GM21825 (cell line): ENCODE results near the gene TP53I13.

Experiments
- ATAC-seq: cut with Tn5 transposase; IDR thresholded peaks from one replicate; pipeline ENCODE4 v1.9.1; 2021; ENCODE audit warnings: mild to moderate bottlenecking, moderate library complexity; ENCODE audit not compliant: unreplicated experiment

TP53I13 gene

DNA sequence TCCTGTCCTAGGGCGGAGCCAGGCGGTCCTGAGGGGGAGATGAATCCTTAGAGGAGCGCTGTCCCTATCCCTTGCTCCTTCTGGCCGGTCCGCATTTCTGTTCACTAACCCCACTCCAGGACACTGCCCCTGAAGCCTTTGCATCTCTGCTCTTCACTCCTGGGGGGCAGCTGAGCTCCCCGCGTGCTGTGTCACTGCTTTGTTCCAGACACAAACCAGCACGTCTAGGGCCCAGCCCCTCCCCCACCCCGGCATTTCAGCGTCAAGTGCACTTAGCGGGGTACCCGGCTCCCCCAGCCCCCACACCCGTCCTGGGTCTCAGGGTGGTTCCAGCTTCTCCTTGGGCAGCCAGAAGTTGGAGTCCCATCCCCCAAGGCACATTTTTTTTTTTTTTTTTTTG lies 45.4 kb downstream of the TP53I13 start:
- ATAC-seq, result no peak

DNA sequence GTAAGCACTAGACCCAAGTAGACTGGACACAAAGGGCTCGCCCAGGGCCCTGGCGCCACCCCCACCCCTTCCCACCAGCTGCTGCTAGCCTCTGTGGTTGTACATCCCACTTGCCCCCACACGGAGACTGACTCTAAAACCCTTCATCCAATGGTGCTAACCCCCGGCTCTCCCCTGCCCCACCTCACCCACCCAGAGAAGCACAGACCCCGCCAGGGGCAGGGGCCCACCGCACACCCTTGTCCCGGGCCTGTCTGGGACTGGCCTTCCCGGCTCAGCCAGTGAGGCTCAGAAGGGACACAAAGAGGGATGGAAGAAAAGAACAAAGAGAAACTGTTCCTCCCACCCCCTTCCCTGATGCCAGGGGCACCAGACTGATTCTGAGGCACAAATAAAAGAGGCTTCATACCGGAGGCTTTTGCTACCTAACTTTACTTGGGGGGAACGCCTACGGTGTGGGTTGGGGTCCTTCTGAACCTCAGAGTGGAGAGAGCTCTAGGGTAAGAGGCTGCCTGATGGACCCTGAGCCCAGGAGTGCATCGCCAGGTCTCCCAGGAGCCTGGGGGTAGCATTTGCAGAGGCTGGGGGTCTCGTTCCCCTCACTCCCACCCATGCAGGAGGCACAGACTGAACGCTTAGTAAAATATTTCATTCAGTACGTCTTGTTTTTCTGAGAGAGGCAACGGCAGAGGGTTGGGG lies 46.0 kb downstream of the TP53I13 start:
- ATAC-seq, result no peak

DNA sequence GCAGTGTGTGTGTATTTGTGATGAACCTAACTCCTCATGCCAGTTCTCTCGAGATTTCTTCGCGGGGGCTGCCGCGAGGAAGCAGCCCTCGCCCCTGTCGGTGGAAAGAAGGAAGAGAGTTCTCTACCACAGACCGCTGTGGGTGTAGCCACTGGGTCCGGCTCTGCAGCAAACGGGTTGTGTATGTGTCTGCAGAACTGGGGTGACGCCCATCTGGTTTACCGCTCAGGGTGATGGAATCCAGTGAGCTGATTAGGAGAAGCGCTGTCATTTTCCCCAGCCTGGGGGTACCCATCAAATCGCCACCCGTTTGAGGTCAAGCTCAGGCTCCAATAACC lies 46.5 kb downstream of the TP53I13 start:
- no peak for ATAC-seq

DNA sequence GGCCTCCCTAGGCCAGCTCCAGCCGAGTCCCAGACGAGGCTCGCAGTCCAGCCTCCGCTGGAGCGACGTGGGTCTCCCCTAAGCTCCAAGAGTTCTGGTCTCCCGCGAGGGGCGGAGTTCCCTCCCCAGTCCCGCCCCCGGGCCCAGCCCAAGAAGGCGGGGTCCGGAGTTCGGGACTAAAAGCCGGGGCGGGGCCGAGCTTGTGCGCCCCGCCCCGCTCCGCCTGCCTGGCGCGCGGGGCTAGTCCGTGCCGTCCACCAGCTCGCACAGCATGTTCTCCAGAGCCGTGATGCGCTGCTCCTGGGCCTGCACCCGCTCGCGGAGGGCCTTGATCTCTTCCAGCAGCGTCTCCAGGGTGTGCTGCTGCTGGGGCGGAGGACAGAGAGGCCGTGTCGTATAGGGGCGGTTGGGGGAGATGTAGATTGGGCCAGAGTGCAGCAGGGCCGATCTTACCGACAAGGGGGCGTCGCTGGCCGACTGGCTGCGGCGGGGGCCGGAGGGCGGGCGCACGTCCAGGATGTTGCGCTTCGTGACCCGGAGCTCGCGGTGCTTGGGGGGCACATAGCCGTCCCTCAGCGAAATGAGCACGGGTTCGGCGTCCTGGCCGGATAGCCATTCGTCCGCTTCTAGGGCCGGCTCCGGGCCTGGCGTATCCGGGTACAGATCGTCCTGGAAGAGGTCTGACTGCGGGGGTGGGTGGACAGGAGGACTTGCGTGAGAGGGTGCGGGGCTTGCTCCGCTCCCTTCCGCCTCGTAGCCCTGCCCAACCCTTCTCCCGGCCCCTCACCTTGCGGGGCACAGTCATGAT lies 47.2 kb downstream of the TP53I13 start:
- ATAC-seq, result peak; percentile 50

DNA sequence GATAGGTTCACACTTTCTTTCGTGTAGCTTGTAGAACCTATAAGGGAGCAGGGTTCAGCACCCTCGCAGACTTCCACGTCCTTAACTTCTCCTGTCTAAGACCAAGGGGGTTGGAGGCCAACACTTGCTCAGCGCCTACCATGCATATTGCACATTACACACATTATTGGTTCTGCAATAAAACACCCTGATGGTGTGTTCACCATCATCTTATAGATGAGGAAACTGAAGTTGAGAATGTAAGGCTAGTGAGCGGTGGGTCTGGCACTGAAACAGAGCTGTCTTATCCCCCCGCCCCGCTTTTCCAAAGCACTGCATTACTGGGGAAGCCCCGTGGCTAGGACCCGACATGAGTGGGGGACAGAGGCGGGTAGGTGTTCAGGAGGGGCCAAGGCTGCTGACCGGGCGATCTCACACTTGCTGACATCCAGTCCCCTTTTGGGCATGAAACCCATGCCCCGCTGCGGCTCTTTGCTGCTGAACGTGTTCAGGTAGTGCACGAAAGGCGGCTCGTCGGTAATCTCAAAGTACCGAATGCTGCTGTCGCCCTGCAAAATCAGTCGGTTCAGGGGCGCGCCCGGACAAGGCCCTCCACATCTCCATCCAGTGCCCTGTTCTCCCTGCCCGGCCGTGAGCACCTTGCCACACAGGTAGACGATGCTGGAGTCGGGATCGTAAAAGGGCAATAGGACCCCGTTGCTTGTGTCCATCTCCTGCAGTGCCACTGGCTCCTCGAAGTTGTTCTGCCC lies 48.0 kb downstream of the TP53I13 start:
- no peak for ATAC-seq

DNA sequence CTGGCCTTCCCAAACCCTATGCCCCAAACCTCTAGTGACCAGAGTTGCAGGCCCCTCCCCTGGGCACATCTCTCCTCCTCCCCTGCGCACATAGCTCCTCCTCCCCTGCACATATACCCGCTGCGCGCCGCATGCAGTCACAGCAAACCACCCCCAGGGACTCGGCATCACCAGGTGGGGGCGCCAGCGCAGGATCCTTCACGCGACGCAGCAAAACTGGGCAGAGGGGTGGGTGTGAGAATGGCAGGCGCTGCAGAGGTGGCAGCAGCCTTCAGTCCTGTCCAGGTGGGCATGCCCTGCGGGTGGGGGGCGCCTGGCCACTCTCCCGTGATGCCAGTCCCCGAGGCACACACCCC lies 48.6 kb downstream of the TP53I13 start:
- peak; percentile 49 for ATAC-seq

DNA sequence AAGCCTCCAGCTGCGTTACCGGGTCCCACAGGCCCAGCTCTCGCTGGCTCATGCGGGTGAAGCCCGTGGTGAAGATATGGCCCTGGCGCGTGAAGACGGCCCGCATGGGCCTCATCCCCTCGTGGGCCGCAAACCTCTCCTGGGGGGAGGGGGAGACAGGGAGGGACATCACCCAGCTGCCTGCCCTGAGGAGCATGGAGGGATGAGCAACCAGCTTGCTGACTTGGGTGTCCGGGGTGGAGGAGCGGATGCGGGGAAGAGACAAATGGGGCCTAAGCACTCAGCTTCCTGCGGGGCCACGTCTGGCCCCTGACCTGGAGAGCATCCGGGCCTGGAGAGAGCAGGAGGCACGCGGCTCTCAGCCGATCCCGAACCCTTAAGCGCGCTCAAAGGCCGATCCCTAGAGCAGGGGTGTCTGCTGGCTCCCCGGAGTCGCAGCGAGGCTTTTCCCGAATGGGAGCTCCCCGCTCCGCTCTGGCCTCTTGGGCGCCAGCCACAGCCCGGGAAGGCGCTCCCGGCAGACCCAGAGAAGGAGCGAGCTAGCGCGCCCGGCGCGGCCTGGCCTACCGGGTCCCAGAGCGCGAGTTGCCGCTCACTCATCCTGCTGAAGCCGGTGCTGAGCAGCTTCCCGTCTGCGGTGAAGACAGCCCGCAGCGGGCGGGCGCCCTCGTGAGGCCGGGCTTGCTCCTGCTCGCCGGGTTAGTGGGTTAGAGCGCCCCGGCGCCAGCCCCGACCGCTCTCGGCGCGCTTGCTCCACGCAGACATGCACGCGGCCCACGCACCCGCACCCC lies 49.2 kb downstream of the TP53I13 start:
- peak; percentile 32 for ATAC-seq

DNA sequence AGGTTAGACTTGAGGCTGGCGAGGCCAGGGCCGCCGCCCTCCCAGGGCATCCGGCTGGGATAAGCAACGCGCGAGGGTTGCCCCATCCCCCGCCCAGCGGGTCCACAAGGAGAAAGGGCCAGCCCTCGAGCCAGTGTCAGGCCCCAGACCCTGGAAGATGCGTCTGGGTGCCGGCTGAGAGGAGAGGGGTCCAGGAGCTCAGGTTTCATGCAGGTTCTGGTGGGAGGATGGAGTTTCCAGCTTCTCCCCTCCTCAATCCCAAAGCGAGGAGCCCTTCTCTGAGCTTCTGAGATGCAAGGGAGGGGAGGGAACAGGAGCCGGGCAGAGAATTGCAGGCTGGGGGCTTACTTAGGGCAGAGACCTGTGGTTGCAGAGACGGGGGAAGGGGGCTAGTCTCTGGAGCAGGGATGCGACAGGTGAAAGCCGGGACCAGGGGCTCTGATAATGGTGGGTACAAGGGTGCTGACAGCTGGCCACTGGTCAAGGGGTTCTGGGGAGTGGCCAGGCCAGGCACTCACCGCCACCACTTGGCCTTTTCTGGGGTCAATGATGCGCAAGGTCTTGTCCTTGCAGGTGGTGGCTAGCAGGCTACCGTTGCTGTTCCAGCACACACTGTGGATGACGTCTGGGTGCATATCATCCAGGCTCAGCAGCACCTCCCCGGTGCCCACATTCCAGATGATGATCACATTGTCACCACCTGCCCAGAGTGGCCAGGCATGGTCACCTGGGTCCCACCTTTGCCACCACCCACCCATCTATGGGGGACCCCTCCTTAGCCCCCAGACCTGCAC lies 50.0 kb downstream of the TP53I13 start:
- no peak for ATAC-seq

DNA sequence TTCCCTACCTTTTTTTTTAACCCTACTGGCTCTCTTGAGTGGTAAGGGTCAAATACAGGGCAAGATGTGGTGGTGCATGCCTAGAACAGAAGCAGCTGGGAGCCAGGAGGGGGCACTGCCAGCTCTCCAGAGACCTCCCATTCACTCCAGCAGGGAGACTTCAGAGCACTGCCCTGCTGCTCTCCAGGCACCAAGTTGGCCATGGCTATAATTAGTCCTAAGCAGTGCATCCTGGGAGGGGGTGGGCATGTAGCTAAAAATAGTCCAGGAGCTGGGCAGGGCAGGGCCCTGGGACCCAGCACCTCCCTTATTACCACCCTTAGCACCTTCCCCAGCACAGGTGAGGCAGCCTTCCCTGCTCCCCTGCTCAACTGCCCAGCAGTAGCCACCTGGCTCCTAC lies 50.8 kb downstream of the TP53I13 start:
- ATAC-seq, result no peak

DNA sequence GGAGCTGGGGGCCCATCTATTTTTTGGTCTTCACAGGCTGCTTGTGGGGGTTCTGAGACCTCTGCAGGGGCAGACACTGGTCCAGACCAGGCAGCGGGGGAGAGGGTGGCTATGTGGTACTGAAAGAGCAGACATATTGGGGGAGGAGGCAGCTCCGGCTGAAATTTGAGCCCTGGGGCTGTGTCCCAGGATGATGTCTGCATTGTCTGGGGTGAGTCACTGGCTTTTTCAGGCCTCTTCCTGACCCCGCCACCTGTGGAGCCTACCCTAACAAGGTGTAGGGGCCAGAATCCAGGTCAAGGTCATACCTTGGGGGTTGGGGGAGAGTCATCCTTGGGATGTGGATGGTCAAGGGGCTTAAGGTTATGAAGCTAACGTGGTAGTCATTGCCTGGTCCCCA lies 51.8 kb downstream of the TP53I13 start:
- ATAC-seq, result no peak

DNA sequence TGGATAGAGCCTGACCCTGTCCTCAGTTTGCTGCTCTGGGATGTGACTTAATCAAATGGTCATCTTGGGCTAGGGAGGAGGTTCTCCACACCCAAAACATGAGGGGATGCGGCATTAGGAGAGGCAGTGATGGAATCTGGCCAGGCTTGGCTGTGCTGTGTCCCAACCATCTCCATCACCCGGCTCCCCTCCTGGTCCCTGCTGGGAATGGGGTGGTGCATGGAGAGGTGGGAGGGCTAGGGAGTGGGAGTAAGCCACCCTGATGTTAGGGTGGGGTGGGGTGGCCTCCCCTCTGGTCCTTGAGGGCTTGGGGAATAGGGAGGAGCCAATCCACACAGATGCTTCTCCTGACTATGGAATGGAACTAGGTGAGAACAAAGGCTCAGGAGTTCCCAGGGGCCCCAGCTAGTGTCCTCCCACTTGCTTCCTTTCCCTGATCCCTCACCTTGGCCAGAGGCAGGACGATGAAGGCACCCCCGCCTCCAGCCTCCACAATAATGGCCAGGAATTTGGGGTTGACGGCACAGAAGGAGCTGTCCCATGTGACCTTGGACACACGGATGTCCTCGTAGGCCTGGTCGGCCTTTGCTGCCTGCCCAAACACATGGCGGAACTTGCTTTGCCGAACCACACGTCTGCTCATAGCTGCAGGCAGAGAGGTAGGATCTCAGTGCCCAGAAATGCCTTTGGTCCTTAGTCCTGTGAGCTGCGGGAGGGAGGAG lies 52.4 kb downstream of the TP53I13 start:
- ATAC-seq, result no peak

DNA sequence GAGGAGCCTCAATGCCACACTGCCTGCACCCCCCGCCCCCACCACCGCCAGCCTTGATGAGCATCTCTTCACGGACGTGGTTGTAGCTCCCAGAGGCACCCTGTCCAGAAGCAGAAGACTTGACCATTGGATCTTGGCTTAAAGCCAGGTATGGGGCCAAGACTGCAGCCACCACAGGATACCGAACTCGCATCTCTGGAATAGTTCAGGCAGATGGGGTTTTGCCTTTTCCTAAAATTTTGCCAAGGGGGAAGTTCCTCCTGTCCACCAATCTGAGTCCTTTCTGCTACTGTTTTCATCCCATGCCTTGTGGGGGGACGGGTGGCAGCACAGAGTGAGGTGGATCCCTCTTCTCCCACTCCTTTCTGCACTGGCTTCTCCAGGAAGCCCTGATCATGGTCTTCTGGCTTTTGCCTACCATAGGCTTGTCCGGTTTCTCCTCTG lies 53.3 kb downstream of the TP53I13 start:
- no peak for ATAC-seq
